Superior temporal gyrus (tissue), 1 donor: ENCODE data around the gene CCDC169.
"Not testable (repeated sequence)": the region's sequence is repeated elsewhere in the genome, so short reads cannot be mapped to it uniquely, and the experiment has no call there.

Experiments
- DNase-seq: peaks from one replicate; pipeline ENCODE4 v3.0.0-alpha.2; 2016; ENCODE audit errors: extremely low spot score

CCDC169 gene

GRCh38 chr13:36297366-36298338 lies at the start of gene CCDC169:
TSS of gene CCDC169 (minus strand) at chr13:36297814. CDS start at chr13:36297719, 95 bp downstream.
- DNase-seq, result peak; percentile 61

- DNase-seq, result peak; percentile 99
Observed at GRCh38 chr13:36346222-36347083, 48.8 kb upstream of the CCDC169 start, which contains the start of gene SPART. TSS of gene SPART (minus strand) at chr13:36346394. CDS start at chr13:36335830, 10,564 bp downstream.

- peak; percentile 86 for DNase-seq
Observed at GRCh38 chr13:36345438-36346221, 48.0 kb upstream of the CCDC169 start.

GRCh38 chr13:36344886-36345437 lies 47.3 kb upstream of the CCDC169 start:
- DNase-seq, result peak; percentile 67

- DNase-seq, result no peak
Observed at GRCh38 chr13:36344173-36344572, 46.6 kb upstream of the CCDC169 start.

GRCh38 chr13:36343766-36344165 lies 46.2 kb upstream of the CCDC169 start:
- no peak for DNase-seq

GRCh38 chr13:36342715-36343114 lies 45.1 kb upstream of the CCDC169 start:
- no peak for DNase-seq

GRCh38 chr13:36341718-36342117 lies 44.1 kb upstream of the CCDC169 start:
- no peak for DNase-seq

GRCh38 chr13:36339600-36340155 lies 42.1 kb upstream of the CCDC169 start:
- DNase-seq, result no peak

GRCh38 chr13:36337938-36338641 lies 40.5 kb upstream of the CCDC169 start:
- no peak for DNase-seq

GRCh38 chr13:36332986-36333385 lies 35.4 kb upstream of the CCDC169 start:
- DNase-seq, result no peak

GRCh38 chr13:36332255-36332654 lies 34.6 kb upstream of the CCDC169 start:
- not testable (repeated sequence) for DNase-seq

GRCh38 chr13:36331280-36331679 lies 33.7 kb upstream of the CCDC169 start:
- DNase-seq, result no peak

GRCh38 chr13:36329361-36329760 lies 31.7 kb upstream of the CCDC169 start:
- DNase-seq, result no peak

GRCh38 chr13:36328821-36329220 lies 31.2 kb upstream of the CCDC169 start:
- DNase-seq, result no peak

- DNase-seq, result no peak
Observed at GRCh38 chr13:36325912-36326311, 28.3 kb upstream of the CCDC169 start.

- DNase-seq, result not testable (repeated sequence)
Observed at GRCh38 chr13:36324881-36325280, 27.3 kb upstream of the CCDC169 start.

GRCh38 chr13:36323951-36324566 lies 26.4 kb upstream of the CCDC169 start:
- DNase-seq, result no peak

GRCh38 chr13:36323408-36323807 lies 25.8 kb upstream of the CCDC169 start:
- DNase-seq, result no peak

GRCh38 chr13:36319793-36320192 lies 22.2 kb upstream of the CCDC169 start:
- not testable (repeated sequence) for DNase-seq
